GM10266 (cell line): ENCODE measurements around the gene OXGR1.
"Not testable (repeated sequence)": the region's sequence is repeated elsewhere in the genome, so short reads cannot be mapped to it uniquely, and the experiment has no call there.

Experiments used
- DNase-seq: peaks from one replicate; pipeline ENCODE4 v3.0.0; 2012; ENCODE audit errors: extremely low spot score
- CTCF ChIP-seq: IDR thresholded peaks from 2 replicates; pipeline ENCODE4 v1.5.1; 2012; ENCODE audit warnings: mild to moderate bottlenecking, low read depth; ENCODE audit not compliant: control insufficient read depth, insufficient read depth; ENCODE audit errors: missing control alignments

OXGR1 gene

GRCh38 chr13:96984051-96984508 is 10.2 kb downstream of the OXGR1 start:
- DNase-seq = peak; percentile 33
- no peak for TF ChIP-seq CTCF

- DNase-seq = no peak
- TF ChIP-seq CTCF = no peak
Observed at GRCh38 chr13:96982672-96983071, 11.6 kb downstream of the OXGR1 start.

- DNase-seq = not testable (repeated sequence)
Observed at GRCh38 chr13:96979861-96980260, 14.4 kb downstream of the OXGR1 start.

- DNase-seq = no peak
- TF ChIP-seq CTCF = no peak
Observed at GRCh38 chr13:96968027-96968426, 26.2 kb downstream of the OXGR1 start.

GRCh38 chr13:96967248-96967745 is 27.0 kb downstream of the OXGR1 start:
- no peak for TF ChIP-seq CTCF
- DNase-seq = no peak

GRCh38 chr13:96966415-96967102 is 27.7 kb downstream of the OXGR1 start:
- TF ChIP-seq CTCF = no peak
- DNase-seq = no peak

- TF ChIP-seq CTCF = no peak
- DNase-seq = no peak
Observed at GRCh38 chr13:96963786-96964475, 30.3 kb downstream of the OXGR1 start.
